HepG2 (cell line): ENCODE measurements around the gene SMARCA2. TPM values are rescaled to one million over a fixed set of nuclear protein-coding genes. Genes with fewer than 3 reads are reported as not detected.
A peak's percentile ranks its signal among the peaks of the same experiment; 100 is the strongest.

Experiments used
- ATAC-seq: fragments of 200-7000 bp; cut with Tn5 transposase; 3 replicates; pipeline ENCODE4 v1.9.1; 2020; ENCODE audit warnings: mild to moderate bottlenecking, moderate library complexity
- BruUV-seq: library from RNA; stranded (reverse); fragments of 400-500 nt; replicated peaks from 2 replicates; lab custom pipeline; 2021; lab: Mats Ljungman, UMichigan
- CTCF ChIA-PET: fragments of 300-600 bp; formaldehyde crosslinking; extraction: SDS; loops from one replicate; lab custom pipeline; 2021; ENCODE audit warnings: low total read pairs, inconsistent platforms, low intra/inter-chr PET ratio; lab: Yijun Ruan, JAX
- POLR2A ChIA-PET: fragments of 350-600 bp; sonication (Branson Sonifier 250); formaldehyde crosslinking; loops from one replicate; lab custom pipeline; 2020; ENCODE audit warnings: antibody characterized with exemption, inconsistent platforms; lab: Yijun Ruan, JAX
- DNase-seq: peaks from one replicate; pipeline ENCODE4 v3.0.0-alpha.2; 2015; ENCODE audit warnings: low spot score
- FAIRE-seq: peaks from 3 replicates; lab custom pipeline; 2011; peaks lifted over from hg19 to GRCh38; lab: Jason Lieb, UNC
- H2AFZ ChIP-seq: one replicate; pipeline ENCODE4 v1.6.1; 2011; ENCODE audit warnings: low read length, inconsistent platforms
- H3K27ac ChIP-seq: fragments of 300-600 bp; 3 replicates; pipeline ENCODE4 v1.8.0; 2011; ENCODE audit warnings: mixed run types, mild to moderate bottlenecking, mixed read lengths, low read length, inconsistent platforms; ENCODE audit not compliant: insufficient read depth; ENCODE audit errors: extremely low read length
- H3K27me3 ChIP-seq, 2 experiments: fragments of 200-600 bp in 1 of 2; 2 replicates in 1 of 2; 3 replicates in 1 of 2; pipeline versions ENCODE4 v1.6.0 to v1.8.0; 2011; ENCODE audit warnings: low read length in 2 of 2, mild to moderate bottlenecking in 2 of 2, moderate library complexity in 2 of 2, inconsistent platforms in 1 of 2; ENCODE audit not compliant: insufficient read depth in 2 of 2, control insufficient read depth in 1 of 2
- H3K36me3 ChIP-seq, 2 experiments: fragments of 200-600 bp in 1 of 2; replicated peaks in 1 of 2; 2 replicates in 1 of 2; 3 replicates in 1 of 2; pipeline versions ENCODE4 v1.5.1 to v1.8.0; 2011; ENCODE audit warnings: low read length in 2 of 2, inconsistent platforms in 1 of 2; ENCODE audit not compliant: insufficient read depth in 2 of 2, control insufficient read depth in 1 of 2
- H3K4me1 ChIP-seq: 2 replicates; pipeline ENCODE4 v1.5.1; 2012; ENCODE audit warnings: low read length, inconsistent platforms; ENCODE audit not compliant: insufficient read depth
- H3K4me2 ChIP-seq: 2 replicates; pipeline ENCODE4 v1.6.0; 2011; ENCODE audit warnings: low read depth, low read length, inconsistent platforms
- H3K4me3 ChIP-seq, 3 experiments: fragments of 200-600 bp in 1 of 3; sonication (generic), shearing (Covaris generic) in 1 of 3; replicated peaks in 1 of 3; 2 replicates each; pipeline ENCODE4 v1.5.1; 2011 to 2016; ENCODE audit warnings: low read length in 3 of 3, inconsistent platforms in 2 of 3, low read depth in 2 of 3, mild to moderate bottlenecking in 2 of 3, control low read depth in 1 of 3, mixed read lengths in 1 of 3; ENCODE audit not compliant: insufficient read depth in 1 of 3
- H3K79me2 ChIP-seq: one replicate; pipeline ENCODE4 v1.6.1; 2011; ENCODE audit warnings: low read length, inconsistent platforms; ENCODE audit not compliant: insufficient read depth
- H3K9ac ChIP-seq: 2 replicates; pipeline ENCODE4 v1.6.0; 2011; ENCODE audit warnings: mild to moderate bottlenecking, low read depth, low read length, inconsistent platforms; ENCODE audit not compliant: insufficient read depth
- H3K9me3 ChIP-seq: 2 replicates; pipeline ENCODE4 v1.5.1; 2012; ENCODE audit warnings: mild to moderate bottlenecking, low read length
- H4K20me1 ChIP-seq: 2 replicates; pipeline ENCODE4 v1.6.0; 2011; ENCODE audit warnings: inconsistent platforms, mild to moderate bottlenecking, low read length, moderate library complexity; ENCODE audit not compliant: insufficient read depth
- ARID2 ChIP-seq: sonication (generic); formaldehyde crosslinking; IDR thresholded peaks from 2 replicates; pipeline ENCODE4 v1.8.1; 2022; ENCODE audit warnings: mild to moderate bottlenecking, missing genetic modification reagents, borderline replicate concordance
- CEBPB ChIP-seq: IDR thresholded peaks from 2 replicates; pipeline ENCODE4 v1.6.1; 2011; ENCODE audit warnings: low read depth, low read length, improper control_type of control experiment, borderline replicate concordance
- CTCF ChIP-seq: sonication (generic); formaldehyde crosslinking; IDR thresholded peaks from 2 replicates; pipeline ENCODE4 v1.5.0; 2020; ENCODE audit warnings: mild to moderate bottlenecking, missing genetic modification reagents, moderate library complexity
- GFI1 ChIP-seq: sonication (generic); formaldehyde crosslinking; IDR thresholded peaks from 2 replicates; pipeline ENCODE4 v1.5.0; 2020; ENCODE audit warnings: missing genetic modification reagents, mild to moderate bottlenecking, borderline replicate concordance
- HBP1 ChIP-seq: IDR thresholded peaks from 2 replicates; pipeline ENCODE4 v1.6.1; 2016; ENCODE audit warnings: low read depth, control low read depth
- HMG20A ChIP-seq: IDR thresholded peaks from 2 replicates; pipeline ENCODE4 v1.6.1; 2016; ENCODE audit warnings: borderline replicate concordance
- NCOA1 ChIP-seq: sonication (generic); formaldehyde crosslinking; IDR thresholded peaks from 2 replicates; pipeline ENCODE4 v1.9.0; 2021; ENCODE audit warnings: missing genetic modification reagents
- STAG1 ChIP-seq: sonication (generic); formaldehyde crosslinking; IDR thresholded peaks from 2 replicates; pipeline ENCODE4 v1.4.0; 2020; ENCODE audit warnings: missing genetic modification reagents
- ZNF75D ChIP-seq: sonication (generic); formaldehyde crosslinking; IDR thresholded peaks from 2 replicates; pipeline ENCODE4 v1.8.1; 2023; ENCODE audit warnings: missing genetic modification reagents, mild to moderate bottlenecking, borderline replicate concordance
- whole genome bisulfite sequencing: methylation state at CpG from one replicate; pipeline ENCODE4 v1.1.6; 2017; ENCODE audit warnings: low lambda C conversion rate; 5-methylcytosine and 5-hydroxymethylcytosine counted together
- in situ Hi-C: cut with HindIII; loops from 2 replicates; pipeline ENCODE4 v1.10.0; 2017; ENCODE audit warnings: low pct_unique_long_range_greater_than_20kb; ENCODE audit not compliant: extremely low pct_ligation_motif_present
- intact Hi-C: fragments of 100-400 bp; cut with micrococcal nuclease; formaldehyde crosslinking; loops from one replicate; pipeline ENCODE4 v1.10.0; 2022; ENCODE audit not compliant: unreplicated experiment
- polyA plus RNA-seq, 8 experiments: library from polyadenylated mRNA; depleted of rRNA in 3 of 8; stranded (reverse) in 7 of 8; unstranded in 1 of 8; fragments of >200 nt; fragmentation: Illumina TruSeq in 4 of 8; extraction: Trizol in 4 of 8; gene quantifications; 2 replicates each; pipeline versions ENCODE4 v1.2.1 to v1.2.3, GENCODE V29; 2011 to 2016; ENCODE audit warnings: low read depth in 4 of 8, missing spikeins in 1 of 8, mixed read lengths in 1 of 8; ENCODE audit not compliant: insufficient read depth in 1 of 8
- total RNA-seq, 5 experiments: library from RNA; depleted of rRNA; stranded (reverse); fragments of >200 nt; fragmentation: Illumina TruSeq; extraction: Trizol; gene quantifications; 2 replicates each; pipeline ENCODE4 v1.2.3, GENCODE V29; 2016; ENCODE audit warnings: low read depth in 1 of 5
- TF ChIP-seq, protein P1 (sequence below): sonication (generic); formaldehyde crosslinking; IDR thresholded peaks from 2 replicates; pipeline ENCODE4 v1.5.0; 2020; ENCODE audit warnings: mild to moderate bottlenecking, missing genetic modification reagents

SMARCA2 gene
- total and polyA plus RNA-seq, 2 of the 13 experiments (the other 11 are each of a cell fraction or from before 2014, with no cell fraction given) = 22.5 to 23.7 TPM

DNA sequence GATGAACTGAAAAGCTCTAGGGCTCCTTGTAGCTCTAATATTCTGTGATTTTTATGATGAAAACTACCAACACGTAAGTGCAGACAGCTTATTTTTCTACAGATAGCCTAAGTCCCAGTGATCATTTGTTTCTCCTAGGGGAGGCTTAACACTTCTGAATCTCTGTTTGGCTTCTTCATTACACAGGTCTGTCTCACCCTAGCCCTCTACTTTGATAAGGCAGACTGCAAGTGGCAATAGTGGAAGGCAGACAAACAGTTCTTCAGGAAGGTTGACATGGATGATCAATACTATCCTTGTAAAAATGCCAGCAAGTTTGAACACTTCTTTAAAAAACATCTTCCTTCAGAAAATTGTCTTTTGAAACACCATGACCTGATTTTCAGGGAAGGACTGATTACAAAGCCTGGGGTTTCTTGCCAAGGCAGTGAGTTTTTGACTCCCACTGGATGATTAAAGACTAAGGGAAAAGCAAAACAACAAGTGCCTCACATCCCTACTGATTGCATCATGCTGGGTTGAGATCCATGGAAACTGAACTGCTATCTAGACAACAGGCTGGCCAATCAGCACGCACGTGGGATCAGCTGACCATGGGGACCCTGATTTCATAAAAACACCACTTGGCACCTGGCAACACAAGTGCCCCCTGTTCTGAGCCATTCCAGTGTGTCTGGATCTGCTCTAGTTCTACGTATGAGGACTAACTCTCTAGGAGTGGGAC, 212.2 kb downstream of the SMARCA2 start (continued):
- TF ChIP-seq, protein P1, sequence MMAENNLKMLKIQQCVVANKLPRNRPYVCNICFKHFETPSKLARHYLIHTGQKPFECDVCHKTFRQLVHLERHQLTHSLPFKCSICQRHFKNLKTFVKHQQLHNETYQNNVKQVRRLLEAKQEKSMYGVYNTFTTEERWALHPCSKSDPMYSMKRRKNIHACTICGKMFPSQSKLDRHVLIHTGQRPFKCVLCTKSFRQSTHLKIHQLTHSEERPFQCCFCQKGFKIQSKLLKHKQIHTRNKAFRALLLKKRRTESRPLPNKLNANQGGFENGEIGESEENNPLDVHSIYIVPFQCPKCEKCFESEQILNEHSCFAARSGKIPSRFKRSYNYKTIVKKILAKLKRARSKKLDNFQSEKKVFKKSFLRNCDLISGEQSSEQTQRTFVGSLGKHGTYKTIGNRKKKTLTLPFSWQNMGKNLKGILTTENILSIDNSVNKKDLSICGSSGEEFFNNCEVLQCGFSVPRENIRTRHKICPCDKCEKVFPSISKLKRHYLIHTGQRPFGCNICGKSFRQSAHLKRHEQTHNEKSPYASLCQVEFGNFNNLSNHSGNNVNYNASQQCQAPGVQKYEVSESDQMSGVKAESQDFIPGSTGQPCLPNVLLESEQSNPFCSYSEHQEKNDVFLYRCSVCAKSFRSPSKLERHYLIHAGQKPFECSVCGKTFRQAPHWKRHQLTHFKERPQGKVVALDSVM = no peak
- no peak for TF ChIP-seq GFI1
- TF ChIP-seq CEBPB = peak; percentile 57; the same call in 1 of the 2 replicates
- no peak for TF ChIP-seq ARID2 (CRISPR knock-in tag)
- no peak for TF ChIP-seq ZNF75D
- TF ChIP-seq NCOA1 (CRISPR knock-in tag) = no peak
- TF ChIP-seq HBP1 (CRISPR knock-in tag) = no peak

- intact Hi-C loops (no loop called here), in situ Hi-C loops (no loop called here)
- H2AFZ ChIP-seq = no peak overlapping the region
- no peak for FAIRE-seq
- no peak overlapping the region for H3K4me2 ChIP-seq
- WGBS = 15% methylated on average over 2 of the region's 2 CpGs
- no peaks in the 10 kb centered on the region for H3K27me3 ChIP-seq
- POLR2A ChIA-PET = no interaction called here
- H3K4me1 ChIP-seq = peaks cover 15% of the 10 kb centered on the region
- H3K36me3 ChIP-seq = no peaks in the 10 kb centered on the region
- no peak for DNase-seq
- peak; percentile 33 for TF ChIP-seq CTCF (CRISPR knock-in tag)
- peak; percentile 53 for TF ChIP-seq STAG1 (CRISPR knock-in tag)
- no peak for TF ChIP-seq HMG20A (CRISPR knock-in tag)
- H3K9ac ChIP-seq = no peak overlapping the region
- CTCF ChIA-PET = no interaction called here
- no peak overlapping the region for H3K27ac ChIP-seq
- no peak overlapping the region for H3K4me3 ChIP-seq
- H3K9me3 ChIP-seq = no peaks in the 10 kb centered on the region
- no peaks in the 10 kb centered on the region for H3K79me2 ChIP-seq
- BruUV-seq = no TSS peak
- no peaks in the 10 kb centered on the region for H4K20me1 ChIP-seq
- peak; percentile 37; the same call in 1 of the 3 replicates for ATAC-seq
These were observed 213.0 kb downstream of the SMARCA2 start for GRCh38 chr9:2228132-2228531.
